Measurements from ENCODE around the gene MC4R.
"Not testable (repeated sequence)": the region's sequence is repeated elsewhere in the genome, so short reads cannot be mapped to it uniquely, and the experiment has no call there.

MC4R gene
- 0 to 0.04 (median 0) reads per million in 18 experiments for total RNA-seq

DNA sequence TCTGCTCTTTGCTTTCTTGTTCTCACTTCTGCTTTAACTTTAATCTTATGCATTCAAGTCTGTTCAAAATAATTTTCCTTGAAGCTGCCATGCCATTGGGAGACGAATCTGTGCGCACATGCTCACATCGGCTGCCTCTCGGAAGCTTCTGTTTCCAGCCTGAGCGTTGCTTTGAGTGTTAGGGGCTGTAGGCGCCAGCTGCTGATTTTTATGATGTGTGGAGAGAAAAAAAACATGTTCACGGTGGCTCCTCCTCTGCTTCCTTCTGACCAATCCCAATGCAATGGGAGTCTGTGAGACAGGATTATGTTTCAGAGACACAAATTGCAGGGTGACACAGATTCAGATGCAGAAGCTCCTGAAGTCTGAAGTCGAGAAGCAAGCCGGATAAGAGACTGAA lies at the start of gene MC4R:
TSS of gene MC4R (minus strand) at position 180 of the 400 bp plus-strand sequence. CDS start 426 bp downstream, outside the sequence.
- DNase-seq = no peak

DNA sequence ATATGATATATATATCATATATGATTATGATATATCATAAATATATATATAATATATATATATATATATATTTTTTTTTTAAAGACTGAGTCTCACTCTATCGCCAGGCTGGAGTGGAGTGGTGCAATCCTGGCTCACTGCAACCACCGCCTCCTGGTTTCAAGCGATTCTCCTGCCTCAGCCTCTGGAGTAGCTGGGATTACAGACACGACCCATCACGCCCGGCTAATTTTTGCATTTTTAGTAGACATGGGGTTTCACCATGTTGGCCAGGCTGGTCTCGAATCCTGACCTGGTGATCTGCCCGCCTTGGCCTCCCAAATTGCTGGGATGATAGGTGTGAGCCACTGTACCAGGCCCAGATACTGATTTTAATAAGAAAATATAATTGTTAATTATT lies 49.7 kb upstream of the MC4R start:
- not testable (repeated sequence) for DNase-seq

DNA sequence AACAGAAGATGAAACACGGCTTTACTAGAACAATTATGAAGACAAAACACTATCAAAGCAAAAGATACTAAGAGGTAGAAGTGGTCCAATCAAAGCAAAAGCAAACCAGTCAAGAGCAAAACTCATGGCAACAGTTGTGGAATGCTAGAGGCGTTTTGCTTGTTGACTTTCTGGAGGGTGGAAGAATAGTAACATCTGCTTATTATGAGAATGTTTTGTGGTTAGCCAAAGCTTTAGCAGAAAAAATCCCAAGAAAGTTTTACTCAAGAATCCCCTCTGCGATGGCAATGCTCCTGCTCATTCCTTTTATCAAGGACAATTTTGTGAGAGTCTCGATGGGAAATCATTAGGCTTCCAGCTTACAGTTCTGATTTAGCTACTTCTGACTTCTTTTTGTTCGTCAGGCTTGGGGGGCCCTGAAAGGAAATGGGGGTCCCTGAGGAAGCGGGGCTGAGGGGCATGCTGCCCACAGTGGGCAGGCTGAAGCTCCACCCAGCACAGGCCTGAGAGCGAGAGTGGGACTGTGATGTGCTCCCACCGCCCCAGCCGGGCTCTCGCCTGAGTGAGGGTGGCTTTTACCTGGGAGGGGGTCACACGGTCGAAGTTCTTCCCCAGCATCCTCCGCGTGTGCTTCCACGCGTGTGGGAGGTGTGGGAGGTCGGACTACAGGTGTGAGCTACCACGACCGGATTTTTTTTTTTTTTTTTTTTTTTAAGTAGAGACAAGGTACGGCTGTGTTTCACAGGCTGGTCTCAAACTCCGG lies 49.0 kb upstream of the MC4R start:
- DNase-seq = no peak

DNA sequence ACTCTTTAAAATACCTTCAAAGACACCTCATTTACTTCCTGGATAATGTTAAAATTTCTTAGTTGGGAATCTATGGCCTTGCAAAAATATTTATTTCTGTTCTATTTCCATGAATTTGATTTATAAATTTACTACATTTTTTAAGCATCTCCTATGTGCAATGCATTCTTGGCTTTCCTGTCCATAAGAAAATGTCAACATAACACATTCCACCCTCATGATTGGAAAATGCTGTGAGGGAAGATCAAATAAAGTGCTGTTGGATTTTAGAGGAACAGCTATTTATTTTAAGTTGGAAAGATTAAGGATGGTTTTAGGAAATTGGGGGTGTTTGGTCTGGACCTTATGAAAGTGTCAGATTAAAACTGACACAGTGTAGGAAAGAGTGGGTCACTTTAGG lies 45.4 kb upstream of the MC4R start:
- DNase-seq = no peak

DNA sequence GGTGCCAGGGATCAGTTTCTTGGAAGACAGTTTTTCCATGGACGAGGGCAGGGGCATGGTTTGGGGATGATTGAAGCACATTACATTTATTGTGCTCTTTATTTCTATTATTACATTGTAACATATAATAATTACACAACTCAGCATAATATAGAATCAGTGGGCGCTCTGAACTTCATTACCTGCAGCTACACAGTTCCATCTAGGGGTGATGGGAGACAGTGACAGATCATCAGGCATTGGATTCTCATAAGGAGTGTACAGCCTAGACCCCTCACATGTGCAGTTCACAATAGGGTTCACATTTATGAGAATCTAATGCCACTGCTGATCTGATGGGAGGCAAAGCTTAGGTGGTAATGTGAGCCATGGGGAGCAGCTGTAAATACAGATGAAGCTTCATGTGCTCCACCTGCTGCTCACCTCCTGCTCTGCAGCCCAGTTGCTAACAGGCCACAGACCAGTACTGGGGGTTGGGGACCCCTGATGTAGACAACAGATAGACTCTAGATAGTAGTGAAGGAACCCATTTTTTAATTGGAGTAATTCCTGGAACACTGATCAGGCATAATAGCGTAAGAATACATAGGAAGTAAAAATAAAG lies 41.5 kb upstream of the MC4R start:
- no peak for DNase-seq

DNA sequence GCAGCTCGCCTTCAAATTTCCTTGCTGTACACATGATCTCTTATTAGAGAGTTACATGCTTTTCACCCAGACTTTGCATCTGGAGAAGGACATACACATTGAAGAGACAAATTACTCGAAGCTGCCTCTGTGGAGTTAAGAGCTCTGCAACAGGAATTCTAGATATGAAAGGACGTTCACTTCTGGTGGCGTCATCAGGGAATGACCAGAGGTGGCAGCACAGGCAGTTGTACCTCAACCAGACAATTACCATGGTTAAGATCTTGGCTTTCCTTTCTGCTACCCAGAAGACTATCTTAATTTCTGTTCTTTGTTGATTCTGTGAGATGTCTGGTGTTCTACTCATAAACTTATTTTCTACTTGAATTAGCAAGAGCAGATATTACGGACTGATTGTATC lies 39.1 kb upstream of the MC4R start:
- DNase-seq = no peak

DNA sequence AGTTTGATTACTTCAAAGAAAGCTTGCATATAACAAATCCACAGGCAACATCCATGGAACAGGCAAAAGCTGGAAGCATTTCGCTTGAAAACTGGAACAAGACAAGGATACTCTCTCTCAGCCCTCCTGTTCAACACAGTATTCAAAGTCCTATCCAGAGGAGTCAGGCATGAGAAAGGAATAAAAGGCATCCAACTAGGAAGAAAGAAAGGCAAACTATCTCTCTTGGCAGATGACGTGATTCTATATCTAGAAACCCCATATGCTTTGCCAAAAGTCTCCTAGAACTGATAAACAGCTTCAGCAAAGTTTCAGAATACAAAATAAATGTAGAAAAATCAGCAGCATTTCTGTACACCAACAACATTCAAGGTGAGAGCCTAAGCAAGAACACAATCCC lies 34.1 kb upstream of the MC4R start:
- DNase-seq = no peak

DNA sequence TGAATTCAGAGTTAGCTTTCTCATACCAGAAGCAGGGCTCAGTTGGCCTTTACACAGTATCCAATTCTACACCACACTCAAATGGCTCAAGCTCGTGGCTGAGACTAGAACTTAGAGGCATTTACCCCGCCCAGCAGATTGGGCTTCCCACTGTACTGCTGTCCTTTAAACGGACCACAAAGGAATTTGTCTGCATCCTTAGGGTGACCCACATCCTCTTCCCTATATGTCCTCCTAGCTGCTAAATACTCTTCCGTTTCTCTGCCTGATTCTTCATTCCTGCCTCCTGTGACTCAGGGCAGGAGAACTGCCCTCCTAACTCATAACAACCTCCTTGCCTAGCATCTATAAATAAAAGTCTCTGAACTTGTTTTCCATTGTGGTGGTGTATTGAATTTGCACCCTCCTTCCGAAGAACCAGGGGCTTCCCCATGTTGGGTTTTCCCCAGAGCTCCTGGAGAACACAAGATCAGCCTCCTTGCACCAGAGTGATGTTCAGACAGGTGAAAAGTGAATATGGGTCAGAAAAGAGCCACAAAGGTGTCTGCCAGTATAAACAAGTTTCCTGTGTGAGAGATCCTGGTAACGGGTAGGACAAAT lies 32.0 kb upstream of the MC4R start:
- no peak for DNase-seq

DNA sequence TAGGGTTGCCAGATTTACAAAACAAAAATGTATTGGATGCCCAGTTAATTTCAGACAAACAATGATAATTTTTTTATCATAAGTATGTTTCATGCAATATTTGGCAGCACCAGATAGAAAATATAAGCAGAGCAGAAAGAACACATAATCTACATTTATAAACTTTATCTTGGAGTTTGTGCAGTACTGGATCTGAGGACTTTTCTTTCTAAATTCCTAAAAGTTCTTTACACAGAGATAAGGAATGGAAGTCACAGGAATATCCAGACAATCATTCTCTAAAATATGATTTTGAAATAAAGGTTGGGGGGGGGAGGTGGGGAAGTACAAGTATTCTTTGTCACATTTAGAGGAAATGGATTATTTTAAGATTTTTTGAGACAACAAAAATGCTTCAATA lies 28.8 kb upstream of the MC4R start:
- no peak for DNase-seq

DNA sequence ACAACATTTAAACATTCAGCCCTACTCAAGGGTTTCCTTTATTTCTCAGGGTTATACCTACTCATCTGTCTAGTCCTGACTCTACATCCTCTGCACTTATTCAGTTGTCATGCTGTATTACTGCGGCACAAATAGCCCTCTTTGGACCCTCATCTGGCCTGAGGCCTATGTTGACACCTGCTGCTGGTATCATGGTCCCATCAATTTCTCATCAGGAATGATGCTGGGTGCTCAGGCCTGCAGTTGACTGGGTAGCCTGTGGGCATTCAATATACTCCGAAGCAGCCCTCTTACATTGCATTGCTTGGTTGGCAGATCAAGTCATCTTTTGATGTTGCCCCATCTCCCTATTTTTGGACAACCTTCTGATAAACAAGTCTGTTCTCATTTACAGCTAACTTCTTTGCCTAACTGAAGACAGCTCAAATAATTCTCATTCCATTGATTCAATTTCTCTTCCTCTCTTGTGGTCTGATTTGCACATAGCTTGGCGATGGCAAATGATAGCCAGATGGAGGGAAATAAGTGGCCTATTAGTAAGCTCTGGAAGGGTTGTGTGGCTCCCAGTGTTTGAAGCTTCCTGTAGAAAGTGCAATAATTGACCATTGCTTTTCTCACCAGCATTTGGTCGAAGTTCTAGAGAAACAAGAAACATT lies 19.1 kb upstream of the MC4R start:
- no peak for DNase-seq

DNA sequence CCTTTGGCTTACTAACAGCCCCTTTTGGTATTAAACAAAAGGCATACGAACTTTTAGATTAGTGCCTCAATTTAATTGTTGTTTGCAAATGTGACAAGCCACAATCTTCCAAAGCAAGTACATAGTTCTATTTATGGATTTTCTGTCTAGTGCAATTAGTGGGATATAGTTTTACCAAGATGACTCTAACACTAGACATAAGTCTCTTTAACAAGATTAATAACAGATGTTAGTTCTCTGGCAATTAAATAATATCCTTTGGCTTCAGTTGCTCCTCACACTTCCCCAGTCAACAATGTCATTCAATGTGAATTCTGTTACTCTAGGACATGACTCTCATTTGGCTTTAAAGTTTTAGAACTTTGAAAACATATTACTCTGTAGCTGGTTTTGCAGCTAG lies 16.7 kb upstream of the MC4R start:
- no peak for DNase-seq

DNA sequence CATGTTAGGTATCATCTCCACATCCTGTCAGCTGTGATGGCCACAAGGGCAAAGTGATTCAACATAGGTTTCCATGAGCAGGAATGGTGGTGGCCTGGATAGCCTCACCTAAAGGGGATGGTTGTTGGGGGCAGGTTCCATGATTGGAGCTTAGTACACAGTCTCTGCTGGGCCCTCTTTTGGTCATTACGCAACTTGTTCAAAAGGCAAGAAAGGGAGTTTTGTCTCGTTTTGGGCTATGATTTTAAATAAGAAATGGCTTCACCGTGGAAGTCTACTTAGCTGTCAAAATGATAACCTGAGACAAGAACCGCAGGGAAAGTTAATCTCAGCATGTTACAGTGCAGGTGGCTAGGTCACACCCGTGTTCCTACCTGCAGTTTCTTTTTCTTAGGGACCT lies 13.1 kb upstream of the MC4R start:
- no peak for DNase-seq

DNA sequence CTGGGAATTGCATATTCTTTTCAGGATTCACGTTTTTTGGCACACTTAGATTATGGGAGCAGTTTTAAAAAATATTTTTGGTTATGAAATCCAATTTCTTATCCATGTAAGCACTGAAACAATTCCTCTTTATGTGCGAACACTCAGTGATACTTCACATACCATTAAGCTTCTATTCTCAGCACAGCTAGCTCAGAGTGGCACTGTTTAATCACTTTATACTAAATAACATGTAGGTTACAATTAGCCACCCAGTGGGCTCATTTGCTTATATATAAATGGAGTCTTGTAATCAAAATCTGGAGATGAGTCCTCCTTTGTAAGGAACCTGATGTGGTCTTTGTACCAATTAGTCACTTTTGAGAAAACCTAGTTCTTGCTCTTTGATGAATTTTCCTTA lies 11.3 kb upstream of the MC4R start:
- no peak for DNase-seq

DNA sequence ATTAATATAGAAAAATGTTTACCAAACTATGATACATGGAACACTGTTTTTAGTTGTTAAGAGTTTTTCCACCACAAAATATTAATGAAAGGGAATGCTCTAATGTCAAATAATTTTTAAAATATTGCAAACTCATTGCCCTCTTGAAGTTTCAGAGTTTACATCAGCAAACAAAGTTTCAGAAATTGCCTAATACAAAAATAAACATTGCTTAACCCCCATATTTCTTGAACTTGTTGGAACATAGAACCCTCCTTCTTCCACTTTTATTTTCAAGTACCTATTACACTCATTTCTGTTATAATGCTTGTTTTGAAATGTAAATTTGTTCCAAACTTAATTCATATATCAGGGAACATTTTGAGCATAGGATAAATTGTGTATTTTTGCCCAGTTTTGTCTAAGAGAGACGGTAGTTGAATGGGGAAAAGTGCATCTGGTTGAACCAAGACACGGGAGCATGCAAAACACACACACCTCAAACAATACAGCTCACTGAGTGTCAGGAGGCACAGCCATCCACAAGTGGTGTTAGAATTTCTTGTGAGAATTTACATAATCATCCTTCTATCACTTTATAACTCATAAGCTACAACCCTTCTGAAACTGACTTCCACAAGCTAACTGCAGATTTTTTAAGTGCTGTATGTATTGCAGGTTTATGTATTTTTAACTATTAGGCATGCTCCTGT lies 5.3 kb upstream of the MC4R start:
- DNase-seq = no peak

DNA sequence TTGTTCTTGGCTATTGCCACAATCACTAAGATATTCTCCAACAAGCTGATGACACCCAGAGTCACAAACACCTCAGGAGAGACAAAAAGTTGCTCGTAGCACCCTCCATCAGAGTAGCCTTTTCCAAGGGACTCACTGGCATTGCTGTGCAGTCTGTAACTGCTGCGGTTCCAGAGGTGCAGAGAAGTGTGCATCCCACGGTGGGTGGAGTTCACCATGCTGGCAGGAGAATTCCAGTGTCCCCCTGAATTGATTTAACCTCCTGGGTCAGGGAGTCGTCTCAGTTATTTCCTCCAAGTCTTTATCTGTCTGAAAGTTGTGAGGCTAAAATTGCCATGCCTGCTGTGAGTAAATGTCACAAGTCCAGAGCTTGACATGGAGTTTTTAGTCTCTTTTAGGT lies 443 bp downstream of the MC4R start:
- no peak for DNase-seq

DNA sequence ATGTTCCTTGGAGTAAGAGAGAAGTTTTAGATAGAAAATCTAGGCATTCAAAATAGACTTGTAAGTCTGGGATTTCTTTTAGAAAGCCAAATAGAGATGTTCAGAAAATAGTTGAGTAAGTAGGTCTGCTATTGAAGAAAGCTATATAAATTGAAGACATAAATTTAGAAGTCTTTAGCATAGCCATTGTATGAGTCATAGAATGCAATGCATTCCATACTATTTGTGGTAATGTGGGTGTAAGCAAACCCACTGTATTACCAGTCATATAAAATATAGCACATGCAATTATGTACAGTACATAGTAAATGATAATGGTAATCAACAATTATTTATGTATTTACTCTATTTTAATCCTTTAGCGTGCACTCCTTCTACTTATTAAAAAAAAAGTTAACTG lies 14.1 kb downstream of the MC4R start:
- DNase-seq = no peak

DNA sequence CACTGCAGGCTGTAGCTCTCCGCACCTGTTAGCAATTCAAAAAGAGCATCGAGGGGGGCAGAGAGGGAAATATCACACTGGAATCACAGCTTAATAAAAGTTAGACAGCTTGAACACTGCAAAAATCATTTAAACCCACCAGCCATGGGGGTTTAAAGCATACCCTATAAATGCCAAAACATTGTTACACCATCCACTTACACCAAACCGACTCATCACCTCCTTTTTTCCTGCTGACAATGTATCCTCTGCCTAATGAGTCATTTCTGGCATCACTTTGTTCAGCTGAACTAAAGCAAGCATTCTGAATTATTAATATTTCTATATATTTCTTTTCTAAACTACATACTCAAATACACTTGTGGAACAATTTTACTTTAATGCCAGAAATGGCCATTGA lies 21.6 kb downstream of the MC4R start:
- DNase-seq = no peak

DNA sequence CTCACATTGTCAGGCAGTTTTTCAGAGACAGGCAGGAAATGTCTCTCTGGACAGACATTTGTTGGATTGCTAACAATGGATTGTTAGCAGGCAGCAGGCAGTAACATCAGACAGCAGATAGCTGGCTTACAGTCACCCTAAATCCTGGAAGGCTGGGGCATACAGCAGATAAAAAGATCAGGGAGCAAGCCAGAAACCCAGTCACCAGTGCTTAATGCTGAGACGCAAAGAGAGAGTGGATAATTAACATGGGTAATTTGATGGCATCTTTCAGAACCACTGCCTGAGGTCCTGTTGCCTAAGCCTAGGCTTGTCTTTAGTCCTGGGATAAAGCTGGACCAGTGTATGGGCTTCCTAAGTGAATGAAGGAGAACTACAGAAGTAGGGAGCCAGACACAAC lies 22.4 kb downstream of the MC4R start:
- DNase-seq = no peak

DNA sequence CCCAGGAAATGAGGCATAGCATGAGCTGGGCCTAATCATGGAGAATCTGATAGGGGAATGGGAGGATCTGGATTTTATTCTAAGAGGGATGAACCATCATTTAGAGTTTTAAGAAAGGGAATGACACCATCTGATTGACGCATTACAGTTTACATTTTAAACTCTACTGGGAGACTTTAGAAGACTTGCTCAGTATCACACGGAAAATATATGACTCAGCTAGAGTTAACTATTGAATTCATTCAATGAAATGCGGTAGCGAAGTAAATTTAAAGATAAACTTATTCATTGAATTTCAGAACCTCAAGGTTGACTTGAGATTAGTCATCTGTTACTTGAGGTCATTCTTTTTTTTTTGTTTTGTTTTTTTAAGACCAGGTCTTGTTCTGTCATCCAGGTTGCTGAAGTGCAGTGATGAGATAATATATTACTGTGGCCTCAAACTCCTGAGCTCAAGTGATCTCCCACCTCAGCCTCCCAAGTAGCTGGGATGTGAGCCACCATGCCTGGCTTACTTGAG lies 25.0 kb downstream of the MC4R start:
- DNase-seq = no peak

DNA sequence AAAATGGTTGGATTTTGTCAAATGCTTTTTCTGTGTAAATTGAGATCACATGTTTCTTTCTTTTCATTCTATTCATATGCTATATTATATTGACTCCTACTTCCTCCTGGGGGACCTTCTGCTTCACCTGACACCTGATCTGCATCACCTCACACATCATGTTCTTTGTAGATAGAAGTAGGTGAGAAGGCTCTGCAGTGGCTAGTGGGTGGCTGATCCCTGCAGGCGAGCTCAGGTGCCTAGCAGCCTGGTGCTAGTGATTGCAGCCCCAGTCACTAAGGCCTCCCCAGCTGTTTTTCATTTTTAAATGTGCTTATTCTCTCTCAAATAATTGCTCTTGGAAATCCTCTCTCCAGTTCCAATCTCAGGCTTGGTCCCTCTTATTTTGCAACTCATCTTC lies 33.6 kb downstream of the MC4R start:
- no peak for DNase-seq

DNA sequence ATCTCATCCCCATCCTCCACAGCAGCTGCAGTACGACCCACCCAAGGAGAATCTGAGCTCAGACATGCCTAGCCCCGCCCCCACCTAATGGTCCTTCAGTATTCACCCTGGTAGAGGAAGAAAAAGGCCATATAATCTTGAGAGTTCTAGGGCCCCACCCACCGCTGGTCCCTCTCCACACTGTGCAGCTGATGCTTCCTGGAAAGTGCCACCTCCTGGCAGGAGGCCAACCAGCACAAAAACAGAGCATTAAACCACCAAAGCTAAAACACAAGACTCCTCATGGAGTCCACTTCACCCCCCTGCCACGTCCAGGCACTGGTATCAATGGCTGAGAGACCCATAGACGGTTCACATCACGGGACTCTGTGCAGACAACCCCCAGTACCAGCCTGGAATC lies 40.7 kb downstream of the MC4R start:
- no peak for DNase-seq

DNA sequence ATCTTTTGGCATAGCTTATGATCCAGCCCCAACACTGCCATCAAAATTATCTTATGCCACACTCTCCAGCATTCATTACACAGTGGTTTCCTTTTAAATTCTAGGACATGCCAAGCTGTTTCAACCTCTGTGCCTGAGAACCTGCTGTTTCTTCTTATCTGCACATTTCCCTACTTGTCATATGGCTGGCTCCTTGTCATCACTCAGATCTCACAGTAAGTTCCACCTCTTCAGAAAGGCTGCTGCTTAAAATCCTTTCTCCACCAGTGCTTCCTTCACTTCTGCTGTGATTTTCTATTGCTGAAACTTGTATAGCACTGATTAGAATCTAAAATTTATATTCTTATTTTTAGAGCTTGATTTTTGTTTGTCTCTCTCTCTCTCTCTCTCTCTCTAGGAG lies 43.4 kb downstream of the MC4R start:
- no peak for DNase-seq

DNA sequence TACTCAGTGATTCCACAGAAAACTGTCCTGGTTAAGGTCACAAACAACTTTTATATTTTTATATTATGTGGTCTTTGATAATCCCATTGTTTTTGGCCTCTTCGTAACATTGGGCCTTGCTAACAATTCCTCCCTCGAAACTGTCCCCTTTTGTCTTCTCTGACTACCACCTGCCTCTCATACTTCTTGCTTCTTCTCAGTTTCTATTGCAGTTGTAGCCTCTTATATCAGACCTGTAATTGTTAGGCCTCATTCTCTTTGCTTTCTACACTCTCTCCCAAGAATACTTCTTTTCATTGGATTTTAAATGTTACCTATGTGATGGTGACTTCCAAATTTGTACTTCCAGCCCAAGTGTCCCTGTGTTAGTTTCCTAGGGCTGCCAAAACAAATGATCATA lies 44.7 kb downstream of the MC4R start:
- DNase-seq = no peak
